ENCODE results near the gene GNG4. TPM values are rescaled to one million over a fixed set of nuclear protein-coding genes. Genes with fewer than 3 reads are reported as not detected.

The GNG4 gene
- total and polyA plus RNA-seq, 11 donors, result 0.06 to 0.07 TPM; not detected in 9

DNA sequence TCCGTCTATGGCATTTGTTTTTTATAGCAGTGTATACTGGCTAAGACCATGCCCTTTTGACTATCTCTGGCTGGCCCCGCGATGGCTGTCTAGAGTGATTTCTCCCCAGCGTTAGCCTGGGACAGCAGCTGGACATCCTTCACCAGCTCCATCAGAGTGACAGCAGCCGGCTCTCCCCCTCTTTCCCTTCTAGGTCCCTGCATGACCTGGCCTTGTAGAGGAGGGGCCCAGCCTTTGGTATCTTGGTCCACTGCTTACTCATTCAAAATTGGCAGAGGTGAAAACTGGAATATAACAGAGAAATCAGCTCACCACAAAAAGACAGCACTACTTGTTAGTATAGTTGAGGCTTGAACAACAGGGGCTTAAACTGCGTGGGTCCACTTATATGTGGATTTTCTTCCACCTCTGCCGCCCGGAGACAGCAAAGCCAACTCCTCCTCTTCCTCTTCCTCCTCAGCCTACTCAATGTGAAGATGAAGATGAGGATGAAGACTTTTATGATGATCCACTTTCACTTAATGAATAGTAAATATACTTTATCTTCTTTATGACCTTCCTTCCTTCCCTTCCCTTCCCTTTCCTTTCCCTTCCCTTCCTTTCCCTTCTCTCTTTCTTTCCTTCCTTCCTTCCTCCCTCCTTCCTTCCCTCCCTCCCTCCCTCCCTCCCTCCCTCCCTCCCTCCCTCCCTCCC lies 116.0 kb downstream of the GNG4 start:
- no peak overlapping the region for H3K27ac ChIP-seq
- intact Hi-C loops (cut with DNase I), result no loop called here
- no peak for ATAC-seq
- no peak for DNase-seq
- no peaks in the 10 kb centered on the region for H3K36me3 ChIP-seq
- TF ChIP-seq, protein P1, sequence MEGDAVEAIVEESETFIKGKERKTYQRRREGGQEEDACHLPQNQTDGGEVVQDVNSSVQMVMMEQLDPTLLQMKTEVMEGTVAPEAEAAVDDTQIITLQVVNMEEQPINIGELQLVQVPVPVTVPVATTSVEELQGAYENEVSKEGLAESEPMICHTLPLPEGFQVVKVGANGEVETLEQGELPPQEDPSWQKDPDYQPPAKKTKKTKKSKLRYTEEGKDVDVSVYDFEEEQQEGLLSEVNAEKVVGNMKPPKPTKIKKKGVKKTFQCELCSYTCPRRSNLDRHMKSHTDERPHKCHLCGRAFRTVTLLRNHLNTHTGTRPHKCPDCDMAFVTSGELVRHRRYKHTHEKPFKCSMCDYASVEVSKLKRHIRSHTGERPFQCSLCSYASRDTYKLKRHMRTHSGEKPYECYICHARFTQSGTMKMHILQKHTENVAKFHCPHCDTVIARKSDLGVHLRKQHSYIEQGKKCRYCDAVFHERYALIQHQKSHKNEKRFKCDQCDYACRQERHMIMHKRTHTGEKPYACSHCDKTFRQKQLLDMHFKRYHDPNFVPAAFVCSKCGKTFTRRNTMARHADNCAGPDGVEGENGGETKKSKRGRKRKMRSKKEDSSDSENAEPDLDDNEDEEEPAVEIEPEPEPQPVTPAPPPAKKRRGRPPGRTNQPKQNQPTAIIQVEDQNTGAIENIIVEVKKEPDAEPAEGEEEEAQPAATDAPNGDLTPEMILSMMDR (IDR thresholded peaks at IDR 0.05), result no peak
- TF ChIP-seq POLR2A (IDR thresholded peaks at IDR 0.05), result no peak
- no peaks in the 10 kb centered on the region for H3K9me3 ChIP-seq
- no peaks in the 10 kb centered on the region for H3K4me1 ChIP-seq
- WGBS, 4 donors, result 58 to 67% (median 65%) methylated on average over 8 of the region's 8 CpGs
- H3K4me3 ChIP-seq, result no peak overlapping the region
- peaks cover 0 to 6% (median 0%) of the 10 kb centered on the region in 9 donors for H3K27me3 ChIP-seq

DNA sequence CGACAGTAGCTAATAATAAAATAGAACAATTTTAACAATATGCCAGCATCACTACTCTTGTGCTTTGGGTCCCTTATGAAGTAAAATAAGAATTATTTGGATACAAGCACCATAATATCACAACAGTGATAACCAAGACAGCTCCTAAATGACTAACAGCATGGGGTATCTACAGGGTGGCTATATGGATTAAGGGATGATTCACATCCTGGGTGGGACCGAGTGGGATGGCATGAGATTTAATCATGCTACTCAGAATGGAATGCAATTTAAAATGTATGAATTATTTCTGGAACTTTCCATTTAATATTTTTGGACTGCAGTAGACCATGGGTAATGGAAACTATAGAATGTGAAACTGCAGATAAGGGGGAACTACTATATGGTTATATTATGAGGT lies 117.2 kb downstream of the GNG4 start:
- TF ChIP-seq, protein P1 (IDR thresholded peaks at IDR 0.05), result no peak
- TF ChIP-seq POLR2A (IDR thresholded peaks at IDR 0.05), result no peak
- Histone ChIP-seq H3K4me1 (no peaks in the 10 kb centered on the region), H3K27ac (no peak overlapping the region), H3K36me3 (no peaks in the 10 kb centered on the region), H3K4me3 (no peak overlapping the region), H3K9me3 (no peaks in the 10 kb centered on the region), H3K27me3 (peaks cover 0 to 6% (median 0%) of the 10 kb centered on the region in 9 donors)
- WGBS, 4 donors, result 78 to 86% (median 79%) methylated on average over 2 of the region's 2 CpGs
- intact Hi-C loops (cut with DNase I), result no loop called here
- ATAC-seq (no peak), DNase-seq (no peak)

DNA sequence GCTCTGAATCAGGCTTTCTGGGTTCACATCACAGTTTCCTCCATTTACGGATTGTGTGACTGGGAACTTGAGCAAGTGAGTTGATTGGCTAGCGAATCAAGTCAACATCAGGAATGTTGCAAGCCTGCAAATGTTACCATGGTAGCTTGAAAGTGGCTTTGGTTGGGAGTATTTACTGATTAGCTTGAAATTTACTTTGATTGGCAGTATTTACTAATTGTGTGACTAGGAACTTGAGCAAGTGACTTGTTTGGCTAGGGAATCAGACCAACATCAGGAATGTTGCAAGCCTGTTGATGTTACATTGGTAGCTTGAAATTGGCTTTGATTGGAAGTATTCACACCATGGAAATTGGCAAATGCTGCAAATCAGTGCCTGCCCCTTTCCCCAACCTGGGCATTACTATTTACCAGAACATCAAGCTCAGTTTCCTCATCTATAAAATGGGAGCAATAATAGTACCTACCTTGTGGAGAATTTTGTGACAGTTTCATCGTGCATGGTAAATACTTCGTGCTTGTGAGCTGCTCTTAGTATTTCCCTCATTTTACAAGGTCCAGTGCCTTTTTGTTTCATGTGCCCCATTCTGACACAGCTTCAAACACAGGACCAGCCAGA lies 122.3 kb downstream of the GNG4 start:
- Histone ChIP-seq H3K4me1 (no peaks in the 10 kb centered on the region), H3K27ac (no peak overlapping the region), H3K27me3 (no peaks in the 10 kb centered on the region), H3K36me3 (no peaks in the 10 kb centered on the region), H3K9me3 (no peaks in the 10 kb centered on the region), H3K4me3 (no peak overlapping the region)
- WGBS, 4 donors, result 87 to 93% (median 88%) methylated on average over 4 of the region's 4 CpGs
- intact Hi-C loops (cut with DNase I), result loop anchor here in 1 of 10 donors (5.0 kb wide), 1 partner anchor 245 kb away; no protein-coding TSS in a partner anchor
- DNase-seq (no peak), ATAC-seq (no peak)
- TF ChIP-seq, protein P1 (IDR thresholded peaks at IDR 0.05), result no peak
- no peak for TF ChIP-seq POLR2A (IDR thresholded peaks at IDR 0.05)

DNA sequence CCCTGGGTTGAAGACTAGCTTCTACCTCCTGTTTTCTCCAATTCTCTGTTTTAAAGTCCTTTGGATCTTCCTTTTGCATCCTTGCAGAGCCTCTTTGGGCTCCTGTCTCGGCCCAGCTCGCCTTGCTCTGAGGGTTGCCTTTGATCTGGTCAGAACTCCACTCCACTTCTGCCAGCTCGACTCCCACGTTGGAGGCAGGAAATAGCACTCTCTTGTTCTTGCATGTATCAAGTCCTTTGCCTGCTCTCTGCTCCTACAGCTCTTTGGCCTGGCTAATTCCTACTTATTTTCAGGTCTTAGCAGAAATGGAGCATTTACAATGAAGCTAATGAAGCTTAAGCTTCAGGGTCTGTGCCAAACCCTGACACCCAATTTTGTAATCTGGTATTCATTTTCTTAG lies 124.3 kb downstream of the GNG4 start:
- DNase-seq (no peak), ATAC-seq (no peak)
- 36 to 46% (median 44%) methylated on average over 4 of the region's 4 CpGs for WGBS, 4 donors
- no peaks in the 10 kb centered on the region for H3K9me3 ChIP-seq
- H3K27me3 ChIP-seq, result peaks cover 0 to 3% (median 0%) of the 10 kb centered on the region in 9 donors
- no peaks in the 10 kb centered on the region for H3K36me3 ChIP-seq
- H3K4me1 ChIP-seq, result no peaks in the 10 kb centered on the region
- H3K27ac ChIP-seq, result no peak overlapping the region
- intact Hi-C loops (cut with DNase I), result loop anchor here in 1 of 10 donors (5.0 kb wide), 1 partner anchor 247 kb away; no protein-coding TSS in a partner anchor
- no peak overlapping the region for H3K4me3 ChIP-seq
- TF ChIP-seq, protein P1 (IDR thresholded peaks at IDR 0.05), result no peak
- no peak for TF ChIP-seq POLR2A (IDR thresholded peaks at IDR 0.05)

All from heart left ventricle (tissue), 16 donors.